Medulla oblongata (tissue), 1 donor: Measurements from ENCODE around the gene GAMT.
"Not testable (repeated sequence)": the region's sequence is repeated elsewhere in the genome, so short reads cannot be mapped to it uniquely, and the experiment has no call there.

Source experiments
- DNase-seq: peaks from one replicate; pipeline ENCODE4 v3.0.0-alpha.2; 2015; ENCODE audit errors: extremely low spot score

Gene GAMT

GRCh38 chr19:1433119-1434039, 32.0 kb upstream of the GAMT start:
- no peak for DNase-seq

GRCh38 chr19:1432507-1432887, 31.2 kb upstream of the GAMT start:
- no peak for DNase-seq

- DNase-seq: no peak
Observed at GRCh38 chr19:1431759-1432506, 30.6 kb upstream of the GAMT start.

GRCh38 chr19:1430246-1430645, 28.9 kb upstream of the GAMT start:
- no peak for DNase-seq

GRCh38 chr19:1429750-1430149, 28.4 kb upstream of the GAMT start:
- DNase-seq: no peak

- no peak for DNase-seq
Observed at GRCh38 chr19:1428738-1429391, 27.5 kb upstream of the GAMT start.

GRCh38 chr19:1427221-1427920, 26.0 kb upstream of the GAMT start:
- DNase-seq: no peak

GRCh38 chr19:1426736-1427135, 25.4 kb upstream of the GAMT start:
- DNase-seq: no peak

GRCh38 chr19:1425902-1426301, 24.6 kb upstream of the GAMT start:
- DNase-seq: no peak

- no peak for DNase-seq
Observed at GRCh38 chr19:1425102-1425837, 23.9 kb upstream of the GAMT start.

- DNase-seq: no peak
Observed at GRCh38 chr19:1424192-1424955, 23.0 kb upstream of the GAMT start.

- no peak for DNase-seq
Observed at GRCh38 chr19:1423436-1424191, 22.3 kb upstream of the GAMT start.

- DNase-seq: no peak
Observed at GRCh38 chr19:1422943-1423342, 21.6 kb upstream of the GAMT start.

- no peak for DNase-seq
Observed at GRCh38 chr19:1422360-1422759, 21.0 kb upstream of the GAMT start.

- DNase-seq: no peak
Observed at GRCh38 chr19:1421958-1422305, 20.6 kb upstream of the GAMT start.

- DNase-seq: no peak
Observed at GRCh38 chr19:1421218-1421957, 20.0 kb upstream of the GAMT start.

GRCh38 chr19:1420590-1420989, 19.2 kb upstream of the GAMT start:
- DNase-seq: no peak

- not testable (repeated sequence) for DNase-seq
Observed at GRCh38 chr19:1420085-1420484, 18.7 kb upstream of the GAMT start.
